Hepatocyte (in vitro differentiated cells): ENCODE measurements around the gene KLK10. TPM values are rescaled to one million over a fixed set of nuclear protein-coding genes. Genes with fewer than 3 reads are reported as not detected.
A peak's percentile ranks its signal among the peaks of the same experiment; 100 is the strongest.

Experiments
- DNase-seq: peaks from one replicate; pipeline ENCODE4 v3.0.0-alpha.2; 2016; ENCODE audit warnings: low spot score
- H2AFZ ChIP-seq: fragments of 200-600 bp; sonication (generic); 2 replicates; pipeline ENCODE4 v1.6.0; 2016; ENCODE audit warnings: antibody characterized with exemption, mild to moderate bottlenecking
- H3K27ac ChIP-seq: fragments of 200-600 bp; sonication (generic); 2 replicates; pipeline ENCODE4 v1.5.1; 2016; ENCODE audit warnings: mild to moderate bottlenecking
- H3K27me3 ChIP-seq: fragments of 200-600 bp; sonication (generic); 2 replicates; pipeline ENCODE4 v1.6.1; 2016
- H3K36me3 ChIP-seq: fragments of 200-600 bp; sonication (generic); replicated peaks from 2 replicates; pipeline ENCODE4 v1.5.1; 2016; ENCODE audit warnings: low read depth; ENCODE audit not compliant: insufficient read depth
- H3K4me1 ChIP-seq: fragments of 200-600 bp; sonication (generic); 2 replicates; pipeline ENCODE4 v1.5.1; 2016; ENCODE audit warnings: mild to moderate bottlenecking, moderate library complexity; ENCODE audit not compliant: insufficient read depth
- H3K4me2 ChIP-seq: fragments of 200-600 bp; sonication (generic); 2 replicates; pipeline ENCODE4 v1.6.0; 2016
- H3K4me3 ChIP-seq: fragments of 200-600 bp; sonication (generic); 2 replicates; pipeline ENCODE4 v1.5.1; 2016; ENCODE audit warnings: mild to moderate bottlenecking
- H3K79me2 ChIP-seq: fragments of 200-600 bp; sonication (generic); 2 replicates; pipeline ENCODE4 v1.6.0; 2017; ENCODE audit warnings: mild to moderate bottlenecking
- H3K9me2 ChIP-seq: fragments of 200-600 bp; sonication (generic); replicated peaks from 2 replicates; pipeline ENCODE4 v1.6.0; 2017; ENCODE audit warnings: mild to moderate bottlenecking; ENCODE audit not compliant: insufficient read depth
- H3K9me3 ChIP-seq: fragments of 200-600 bp; sonication (generic); 2 replicates; pipeline ENCODE4 v1.5.1; 2016; ENCODE audit warnings: low read depth, mild to moderate bottlenecking
- H4K20me1 ChIP-seq: fragments of 200-600 bp; sonication (generic); 2 replicates; pipeline ENCODE4 v1.6.0; 2016; ENCODE audit warnings: mild to moderate bottlenecking; ENCODE audit not compliant: insufficient read depth, poor library complexity, severe bottlenecking
- EZH2 ChIP-seq: fragments of 200-600 bp; sonication (generic); IDR thresholded peaks from 2 replicates; pipeline ENCODE4 v1.6.1; 2016; ENCODE audit warnings: antibody characterized with exemption, mild to moderate bottlenecking, borderline replicate concordance
- EZH2phosphoT487 ChIP-seq: fragments of 200-600 bp; sonication (generic); IDR thresholded peaks from one replicate; pipeline ENCODE4 v1.6.1; 2018; ENCODE audit warnings: antibody characterized with exemption, mild to moderate bottlenecking, low read depth, moderate library complexity; ENCODE audit not compliant: unreplicated experiment, severe bottlenecking
- WGBS: methylation state at CpG from one replicate; pipeline ENCODE4 v1.1.6; 2016; ENCODE audit warnings: low lambda C conversion rate; ENCODE audit errors: missing lambda C conversion rate; 5-methylcytosine and 5-hydroxymethylcytosine counted together
- polyA plus RNA-seq: library from polyadenylated mRNA; unstranded; fragments of >200 nt; fragmentation: Nextera tagmentation; extraction: Ambion mirVana; gene quantifications from 2 replicates; pipeline ENCODE4 v1.2.1, GENCODE V29; 2016
- total RNA-seq: library from RNA; depleted of rRNA; stranded (reverse); fragments of >200 nt; gene quantifications from 2 replicates; pipeline ENCODE4 v1.2.3, GENCODE V29; 2014
- TF ChIP-seq, protein P1 (sequence below): fragments of 200-600 bp; sonication (generic); IDR thresholded peaks from 2 replicates; pipeline ENCODE4 v1.5.1; 2016; ENCODE audit warnings: antibody characterized with exemption, mild to moderate bottlenecking; ENCODE audit not compliant: poor library complexity

Gene KLK10
- total RNA-seq (0.10 and 1.8 TPM in 2 replicates), polyA plus RNA-seq (1.3 and 3.4 TPM in 2 replicates)

- Histone ChIP-seq H3K27ac (no peak within 1 kb of the TSS), H3K4me2 (peak within 1 kb of the TSS; percentile 80), H3K4me3 (no peak within 1 kb of the TSS), H3K9me2 (no peaks in the 10 kb centered on the region), H2AFZ (no peak within 1 kb of the TSS), H3K4me1 (peaks cover 8% of the 10 kb centered on the region), H3K27me3 (peaks cover 42% of the 10 kb centered on the region), H3K9me3 (no peaks in the 10 kb centered on the region), H4K20me1 (no peaks in the 10 kb centered on the region), H3K79me2 (no peaks in the 10 kb centered on the region), H3K36me3 (no peaks in the 10 kb centered on the region)
- DNase-seq: no peak
- 12% methylated on average over 9 of the region's 14 CpGs for WGBS
- TF ChIP-seq, protein P1, sequence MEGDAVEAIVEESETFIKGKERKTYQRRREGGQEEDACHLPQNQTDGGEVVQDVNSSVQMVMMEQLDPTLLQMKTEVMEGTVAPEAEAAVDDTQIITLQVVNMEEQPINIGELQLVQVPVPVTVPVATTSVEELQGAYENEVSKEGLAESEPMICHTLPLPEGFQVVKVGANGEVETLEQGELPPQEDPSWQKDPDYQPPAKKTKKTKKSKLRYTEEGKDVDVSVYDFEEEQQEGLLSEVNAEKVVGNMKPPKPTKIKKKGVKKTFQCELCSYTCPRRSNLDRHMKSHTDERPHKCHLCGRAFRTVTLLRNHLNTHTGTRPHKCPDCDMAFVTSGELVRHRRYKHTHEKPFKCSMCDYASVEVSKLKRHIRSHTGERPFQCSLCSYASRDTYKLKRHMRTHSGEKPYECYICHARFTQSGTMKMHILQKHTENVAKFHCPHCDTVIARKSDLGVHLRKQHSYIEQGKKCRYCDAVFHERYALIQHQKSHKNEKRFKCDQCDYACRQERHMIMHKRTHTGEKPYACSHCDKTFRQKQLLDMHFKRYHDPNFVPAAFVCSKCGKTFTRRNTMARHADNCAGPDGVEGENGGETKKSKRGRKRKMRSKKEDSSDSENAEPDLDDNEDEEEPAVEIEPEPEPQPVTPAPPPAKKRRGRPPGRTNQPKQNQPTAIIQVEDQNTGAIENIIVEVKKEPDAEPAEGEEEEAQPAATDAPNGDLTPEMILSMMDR: no peak
- TF ChIP-seq EZH2phosphoT487 (no peak), EZH2 (no peak)
Observed at GRCh38 chr19:51019544-51019925, at the start of gene KLK10. TSS of gene KLK10 (minus strand) at chr19:51019709. CDS start at chr19:51019130, 579 bp downstream.

DNA sequence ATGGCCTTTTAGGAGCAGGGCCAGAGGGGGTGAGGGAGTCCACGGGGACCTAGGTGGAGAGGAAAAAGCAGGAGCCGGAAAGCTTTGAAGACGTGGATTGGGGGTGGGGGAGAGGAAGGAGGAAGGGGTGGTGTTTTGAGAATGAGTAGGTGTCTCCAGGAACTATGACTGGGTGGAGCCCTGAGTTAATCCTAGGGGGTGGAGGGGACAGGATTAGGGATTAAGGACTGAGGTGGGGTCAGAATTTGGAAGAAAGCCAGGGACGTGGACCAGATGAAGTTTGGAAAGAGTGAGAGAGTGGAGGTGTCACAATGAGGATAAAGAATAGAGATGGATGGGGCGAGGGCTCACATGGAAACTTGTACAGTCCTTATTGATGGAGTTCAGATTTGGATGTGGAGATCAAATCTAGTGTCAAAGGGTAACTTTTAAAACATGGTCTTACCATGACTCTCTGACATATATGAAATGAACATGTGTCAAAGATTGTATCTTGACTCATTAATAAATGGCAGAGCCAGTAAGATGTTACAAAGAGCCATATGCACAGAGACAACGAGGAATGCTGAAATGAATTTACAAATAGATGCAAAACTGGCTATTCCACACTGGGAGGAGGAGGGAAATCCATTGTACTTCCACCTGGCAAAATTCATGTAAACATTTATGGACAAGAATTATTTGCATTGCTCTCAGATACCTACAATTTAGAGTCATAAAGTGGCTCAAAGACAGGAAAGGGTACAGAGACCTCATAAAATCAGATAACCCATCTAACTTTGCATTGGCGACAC is 47.1 kb upstream of the KLK10 start:
- H3K36me3 ChIP-seq: no peaks in the 10 kb centered on the region
- H3K9me3 ChIP-seq: no peaks in the 10 kb centered on the region
- peaks cover 7% of the 10 kb centered on the region for H3K4me1 ChIP-seq
- WGBS: 76% methylated on average over 7 of the region's 7 CpGs
- H3K27ac ChIP-seq: no peak overlapping the region
- no peaks in the 10 kb centered on the region for H4K20me1 ChIP-seq
- no peak overlapping the region for H3K4me3 ChIP-seq
- no peak overlapping the region for H3K4me2 ChIP-seq
- H3K79me2 ChIP-seq: no peaks in the 10 kb centered on the region
- no peak overlapping the region for H2AFZ ChIP-seq
- TF ChIP-seq EZH2 (no peak), EZH2phosphoT487 (no peak)
- TF ChIP-seq, protein P1: no peak
- no peak for DNase-seq
- no peaks in the 10 kb centered on the region for H3K9me2 ChIP-seq
- H3K27me3 ChIP-seq: no peaks in the 10 kb centered on the region

- DNase-seq: no peak
- Histone ChIP-seq H3K4me2 (peak overlapping the region; percentile 96), H3K27me3 (no peaks in the 10 kb centered on the region), H2AFZ (peak overlapping the region; percentile 78), H3K4me3 (peak overlapping the region; percentile 49), H3K79me2 (no peaks in the 10 kb centered on the region), H3K9me3 (no peaks in the 10 kb centered on the region), H3K36me3 (no peaks in the 10 kb centered on the region), H3K4me1 (peaks cover 7% of the 10 kb centered on the region), H3K27ac (no peak overlapping the region), H4K20me1 (no peaks in the 10 kb centered on the region), H3K9me2 (no peaks in the 10 kb centered on the region)
- 14% methylated on average over 14 of the region's 25 CpGs for WGBS
- TF ChIP-seq, protein P1: no peak
- TF ChIP-seq EZH2phosphoT487 (no peak), EZH2 (no peak)
Observed at GRCh38 chr19:51065221-51065960, 45.9 kb upstream of the KLK10 start.
